OCI-LY7 (cell line): Measurements from ENCODE around the gene HSDL2.

Source experiments
- CTCF ChIP-seq: fragments of 200-600 bp; sonication (generic); conservative IDR thresholded peaks from 2 replicates; pipeline ENCODE4 v1.5.1; 2014; ENCODE audit warnings: mild to moderate bottlenecking, antibody characterized with exemption, low read length, moderate library complexity, mixed read lengths
- EZH2phosphoT487 ChIP-seq: fragments of 200-600 bp; sonication (generic); IDR thresholded peaks from 2 replicates; pipeline ENCODE4 v1.6.1; 2018; ENCODE audit warnings: low read depth, borderline replicate concordance, mild to moderate bottlenecking, mixed run types, antibody characterized with exemption, low read length, moderate library complexity, mixed read lengths

GRCh38 chr9:112369817-112370216 is 10.1 kb upstream of the HSDL2 start:
- TF ChIP-seq CTCF (no peak), EZH2phosphoT487 (no peak)
